HG03159 (cell line): ENCODE results near the gene TREML1.
"Not testable (repeated sequence)": the region's sequence is repeated elsewhere in the genome, so short reads cannot be mapped to it uniquely, and the experiment has no call there.

Source experiments
- ATAC-seq: cut with Tn5 transposase; IDR thresholded peaks from one replicate; pipeline ENCODE4 v1.9.1; 2021; ENCODE audit warnings: mild to moderate bottlenecking, moderate library complexity; ENCODE audit not compliant: unreplicated experiment

TREML1 gene, protein sequence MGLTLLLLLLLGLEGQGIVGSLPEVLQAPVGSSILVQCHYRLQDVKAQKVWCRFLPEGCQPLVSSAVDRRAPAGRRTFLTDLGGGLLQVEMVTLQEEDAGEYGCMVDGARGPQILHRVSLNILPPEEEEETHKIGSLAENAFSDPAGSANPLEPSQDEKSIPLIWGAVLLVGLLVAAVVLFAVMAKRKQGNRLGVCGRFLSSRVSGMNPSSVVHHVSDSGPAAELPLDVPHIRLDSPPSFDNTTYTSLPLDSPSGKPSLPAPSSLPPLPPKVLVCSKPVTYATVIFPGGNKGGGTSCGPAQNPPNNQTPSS

GRCh38 chr6:41153992-41154625 is at the start of gene TREML1:
TREML1 (minus strand) TSS chr6:41154347; CDS start chr6:41154288, 59 bp downstream.
- ATAC-seq: no peak

DNA sequence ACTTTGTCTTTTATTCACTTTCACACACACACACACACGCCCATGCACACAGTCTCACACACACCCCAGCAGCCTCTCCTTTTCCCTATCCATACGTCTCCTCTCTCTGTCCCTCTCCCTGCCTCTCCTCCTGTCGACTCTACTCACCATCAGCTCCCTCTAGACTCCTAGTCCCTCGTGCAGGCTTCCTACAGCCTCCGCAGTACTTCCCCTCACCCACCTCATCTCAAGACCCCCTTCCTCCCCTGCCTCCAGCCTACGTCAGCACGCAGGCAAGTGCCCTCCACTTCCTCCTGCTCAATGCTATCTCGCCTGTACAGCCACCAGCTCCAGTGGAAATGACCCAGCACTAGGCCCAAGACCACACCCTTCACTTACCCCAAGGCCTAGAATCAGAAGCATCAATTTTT is 47.6 kb upstream of the TREML1 start:
- no peak for ATAC-seq

GRCh38 chr6:41200901-41201763 is 47.0 kb upstream of the TREML1 start, which contains the start of gene TREML2:
TREML2 (minus strand) TSS chr6:41201149; CDS start chr6:41201008, 141 bp downstream.
- no peak for ATAC-seq

- ATAC-seq: no peak
Measured at GRCh38 chr6:41200296-41200900, 46.3 kb upstream of the TREML1 start.

- no peak for ATAC-seq
Measured at GRCh38 chr6:41199552-41200246, 45.6 kb upstream of the TREML1 start.

- ATAC-seq: no peak
Measured at GRCh38 chr6:41197234-41197633, 43.1 kb upstream of the TREML1 start.

- ATAC-seq: no peak
Measured at GRCh38 chr6:41194386-41194785, 40.2 kb upstream of the TREML1 start.

- ATAC-seq: no peak
Measured at GRCh38 chr6:41193884-41194283, 39.7 kb upstream of the TREML1 start.

GRCh38 chr6:41193171-41193734 is 39.1 kb upstream of the TREML1 start:
- ATAC-seq: no peak

DNA sequence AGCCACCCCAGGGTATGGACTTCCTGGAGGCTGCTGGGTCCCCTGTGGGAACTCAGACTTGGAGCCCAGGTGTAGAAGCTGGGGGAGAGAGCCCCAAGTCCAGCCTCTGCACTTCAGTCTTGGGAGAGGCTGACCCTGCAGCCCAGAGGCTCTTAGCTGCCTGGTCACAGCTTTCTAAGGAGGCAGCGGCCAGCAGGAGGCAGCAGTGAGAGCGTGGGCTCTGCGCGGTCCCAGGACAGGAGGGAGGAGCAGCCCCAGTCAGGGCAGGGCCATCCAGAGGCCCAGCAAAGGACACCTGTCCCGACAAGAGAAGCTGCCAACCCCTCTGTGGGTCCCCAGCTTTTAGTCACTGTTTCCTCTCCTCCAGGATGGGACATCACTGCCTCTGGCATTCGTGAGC is 37.4 kb upstream of the TREML1 start:
- no peak for ATAC-seq

- no peak for ATAC-seq
Measured at GRCh38 chr6:41190791-41191190, 36.6 kb upstream of the TREML1 start.

DNA sequence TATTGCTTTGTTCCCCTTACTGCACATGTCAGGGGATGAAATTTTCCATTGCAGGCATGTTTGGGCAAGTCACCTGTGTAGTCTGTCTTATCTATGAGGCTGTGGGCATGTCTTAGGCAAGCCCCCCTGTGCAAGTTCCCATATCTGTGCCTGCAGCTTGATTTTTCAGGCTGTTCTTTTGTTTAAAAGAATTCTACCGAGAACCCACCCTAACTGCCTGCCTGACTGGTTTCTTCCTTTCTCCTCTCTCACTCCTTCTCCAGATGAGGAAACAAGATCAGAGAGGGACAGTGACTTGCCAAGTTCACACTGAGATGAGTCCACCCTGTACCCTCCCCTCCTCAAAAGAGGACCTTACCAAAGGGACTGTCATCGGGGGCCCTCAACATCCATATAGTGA is 35.8 kb upstream of the TREML1 start:
- no peak for ATAC-seq

DNA sequence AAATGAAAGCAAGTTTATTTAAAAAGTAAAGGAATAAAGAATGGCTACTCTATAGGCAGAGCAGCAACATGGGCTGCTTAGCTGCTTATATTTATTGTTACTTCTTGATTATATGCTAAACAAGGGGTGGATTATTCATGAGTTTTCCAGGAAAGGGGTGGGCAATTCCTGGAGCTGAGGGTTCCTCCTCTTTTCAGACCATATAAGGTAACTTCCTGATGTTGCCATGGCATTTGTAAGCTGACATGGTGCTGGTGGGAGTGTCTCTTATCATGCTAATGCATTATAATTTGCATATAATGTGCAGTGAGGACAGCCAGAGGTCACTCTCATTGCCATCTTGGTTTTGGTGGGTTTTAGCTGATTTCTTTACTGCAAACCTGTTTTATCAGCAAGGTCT is 34.9 kb upstream of the TREML1 start:
- ATAC-seq: not testable (repeated sequence)

DNA sequence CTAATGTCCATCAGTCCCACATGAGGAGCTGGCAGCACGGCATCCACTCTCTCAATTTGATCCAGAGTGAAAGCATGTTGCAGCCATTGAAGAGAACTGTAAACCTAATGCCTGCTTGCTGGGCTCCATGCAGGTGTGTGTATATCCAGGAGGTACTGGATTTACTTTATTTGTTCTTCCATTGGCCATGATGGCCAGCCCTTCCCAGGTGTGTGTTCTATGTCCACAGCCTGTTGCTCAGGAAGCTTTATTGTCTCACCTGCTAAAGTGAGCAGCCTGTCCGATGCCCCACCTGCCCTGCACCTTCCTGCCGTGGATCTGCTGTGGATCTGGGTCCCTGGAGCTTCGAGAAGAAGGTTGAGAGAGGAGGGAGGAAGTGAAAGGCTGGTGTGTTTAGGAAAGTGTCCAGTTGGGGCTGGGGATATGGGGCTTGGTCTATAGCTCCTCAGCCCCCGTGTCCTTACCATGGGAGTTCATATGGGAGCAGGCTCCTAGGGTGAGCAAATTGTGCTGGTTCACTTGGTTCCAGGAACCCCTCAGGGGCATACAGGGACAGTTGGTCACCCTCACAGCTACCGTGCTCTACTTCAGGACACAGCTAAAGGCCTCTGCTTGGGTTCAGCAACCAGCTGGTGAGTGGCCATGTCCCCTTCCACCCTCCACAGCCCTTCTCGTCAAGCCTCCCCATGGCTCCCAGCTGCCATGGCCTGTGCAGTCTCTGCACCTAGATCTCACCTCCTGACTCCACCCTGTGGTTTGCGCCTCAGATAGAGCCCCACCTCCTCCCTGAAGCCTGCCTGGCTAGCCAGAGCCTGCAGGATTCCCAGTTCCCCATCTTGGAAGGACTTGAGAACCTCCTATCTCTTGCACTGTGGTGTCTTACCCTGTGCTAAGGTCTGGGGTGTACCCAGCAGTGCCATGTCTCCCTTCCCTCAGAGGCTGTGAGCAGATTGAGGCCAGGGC is 34.1 kb upstream of the TREML1 start:
- ATAC-seq: no peak

DNA sequence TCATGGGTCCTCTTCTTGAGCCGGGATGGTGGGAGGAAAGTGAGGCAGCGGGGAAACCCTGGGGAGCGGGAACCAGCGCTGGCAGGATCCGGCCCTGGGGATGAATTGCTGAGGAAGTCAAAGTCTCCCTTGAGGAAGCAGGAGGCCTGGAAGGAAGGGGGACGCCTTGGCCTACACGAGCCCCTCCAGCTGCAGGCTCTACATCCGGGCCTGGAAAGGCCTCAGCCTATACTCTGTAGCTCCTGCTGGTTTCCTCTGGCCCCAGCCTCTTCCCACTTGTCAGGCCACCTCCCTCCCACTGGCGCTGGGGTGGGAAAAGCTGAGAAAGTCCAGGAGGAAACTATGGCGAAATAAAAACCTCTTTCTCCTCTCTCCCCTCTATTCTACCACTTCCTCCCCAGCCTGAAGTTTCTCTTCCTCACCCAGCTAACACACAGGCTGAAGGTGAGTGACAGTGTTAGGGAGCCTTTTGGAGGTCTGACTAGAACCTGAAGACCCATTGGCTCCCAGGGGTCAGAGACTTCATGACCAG is 31.9 kb upstream of the TREML1 start:
- no peak for ATAC-seq

DNA sequence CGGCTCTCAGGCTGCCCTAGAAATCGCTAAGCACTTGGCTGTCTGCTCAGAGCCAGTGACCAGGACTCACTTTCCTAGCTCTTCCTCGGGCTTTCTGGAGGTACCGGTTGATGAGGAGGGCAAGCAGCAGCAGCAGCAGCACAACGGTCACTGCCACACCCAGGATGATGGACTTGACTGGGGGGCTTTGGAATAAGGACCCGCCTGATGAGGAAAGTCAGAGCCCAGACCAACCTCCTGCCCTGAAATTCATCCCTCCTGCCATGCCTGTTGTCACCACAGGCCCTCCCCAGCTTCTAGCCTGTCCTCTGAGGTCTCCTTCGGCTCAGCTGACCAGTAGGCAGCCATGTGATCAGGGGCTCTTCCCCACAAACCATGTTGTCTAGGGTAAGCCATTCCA is 30.6 kb upstream of the TREML1 start:
- no peak for ATAC-seq

- peak; percentile 79 for ATAC-seq
Measured at GRCh38 chr6:41182069-41183034, 28.2 kb upstream of the TREML1 start.

- no peak for ATAC-seq
Measured at GRCh38 chr6:41181566-41181965, 27.4 kb upstream of the TREML1 start.
